ENCODE measurements around the gene MCC. TPM values are rescaled to one million over a fixed set of nuclear protein-coding genes. Genes with fewer than 3 reads are reported as not detected.
A peak's percentile ranks its signal among the peaks of the same experiment; 100 is the strongest.

MCC gene
- polyA plus RNA-seq, 2 of the 4 experiments (the other 2 are of a cell fraction), result 0.09 to 0.10 TPM

GRCh38 chr5:113489299-113489698 lies 1.0 kb upstream of the MCC start:
- 12% methylated on average over 3 of the region's 3 CpGs for WGBS (ENCODE audit: missing lambda C conversion rate)
- Histone ChIP-seq H3K27ac (no peak overlapping the region), H3K4me2 (peak overlapping the region; percentile 73; the same call in 2 of the 3 replicates), H3K4me1 (peaks cover 7% of the 10 kb centered on the region; the same call in 2 of the 3 replicates), H3K9me3 (peaks cover 22% of the 10 kb centered on the region), H3K4me3 (no peak overlapping the region)
- peak; percentile 27 to 32; a peak in 4 of 6 replicates for ATAC-seq
- FAIRE-seq, result no peak
- POLR2A ChIA-PET, result interaction anchor here (1.9 kb wide), 1 partner anchor 25 kb away, joined by 6 read pairs; the partner anchor contains the start of gene YTHDC2
- CTCF ChIA-PET, result interaction anchor here (0.6 to 3.3 kb wide), 5 partner anchors 15 to 1069 kb away, joined by 3 to 11 read pairs (median 4); no protein-coding TSS in a partner anchor
- DNase-seq (ENCODE audit: low read depth in 1 of 2, low spot score in 1 of 2), result peak; percentile 20 to 21
- TF ChIP-seq GATA3 (IDR thresholded peaks at IDR 0.05; ENCODE audit: borderline replicate concordance) (no peak), ZNF302 (CRISPR knock-in tag; IDR thresholded peaks at IDR 0.05) (no peak), FOSL2 (IDR thresholded peaks at IDR 0.05) (0 out of 2 replicates have a peak, but pooled peaks have one; percentile 21), FOSL2 (CRISPR knock-in tag; IDR thresholded peaks at IDR 0.05) (no peak), CEBPB (IDR thresholded peaks at IDR 0.05) (0 out of 4 replicates have a peak, but pooled peaks of 1 of the 2 experiments have one; percentile 15), ZSCAN20 (CRISPR knock-in tag; IDR thresholded peaks at IDR 0.05) (no peak), FOXS1 (CRISPR knock-in tag; IDR thresholded peaks at IDR 0.05) (no peak), POLR2A (IDR thresholded peaks at IDR 0.05; ENCODE audit: low read length) (no peak), SMC3 (IDR thresholded peaks at IDR 0.05) (no peak), HEYL (CRISPR knock-in tag; IDR thresholded peaks at IDR 0.05) (no peak)
- TF ChIP-seq, protein P1, sequence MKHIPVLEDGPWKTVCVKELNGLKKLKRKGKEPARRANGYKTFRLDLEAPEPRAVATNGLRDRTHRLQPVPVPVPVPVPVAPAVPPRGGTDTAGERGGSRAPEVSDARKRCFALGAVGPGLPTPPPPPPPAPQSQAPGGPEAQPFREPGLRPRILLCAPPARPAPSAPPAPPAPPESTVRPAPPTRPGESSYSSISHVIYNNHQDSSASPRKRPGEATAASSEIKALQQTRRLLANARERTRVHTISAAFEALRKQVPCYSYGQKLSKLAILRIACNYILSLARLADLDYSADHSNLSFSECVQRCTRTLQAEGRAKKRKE (CRISPR knock-in tag; IDR thresholded peaks at IDR 0.05; ENCODE audit: low read depth), result no peak

- no peak for TF ChIP-seq MAZ (IDR thresholded peaks at IDR 0.05; ENCODE audit: borderline replicate concordance, low read depth, low read length)
- no peak for TF ChIP-seq EHF (CRISPR knock-in tag; IDR thresholded peaks at IDR 0.05)
- no peak for TF ChIP-seq PBX3 (IDR thresholded peaks at IDR 0.05)
- no peak for TF ChIP-seq HOXB5 (CRISPR knock-in tag; IDR thresholded peaks at IDR 0.05)
- TF ChIP-seq, protein P1 (CRISPR knock-in tag; IDR thresholded peaks at IDR 0.05; ENCODE audit: low read depth), result no peak
- TF ChIP-seq CHD4 (IDR thresholded peaks at IDR 0.05; ENCODE audit: borderline replicate concordance), result no peak
- TF ChIP-seq RARB (CRISPR knock-in tag; IDR thresholded peaks at IDR 0.05), result no peak
- no peak for TF ChIP-seq USF2 (IDR thresholded peaks at IDR 0.05)
- no peak for TF ChIP-seq TFCP2L1 (CRISPR knock-in tag; IDR thresholded peaks at IDR 0.05)
- TF ChIP-seq GATA3 (IDR thresholded peaks at IDR 0.05; ENCODE audit: borderline replicate concordance), result no peak
- TF ChIP-seq ZC3H11A (IDR thresholded peaks at IDR 0.05), result no peak
- TF ChIP-seq JUNB (IDR thresholded peaks at IDR 0.05), result no peak
- TF ChIP-seq, protein P2, sequence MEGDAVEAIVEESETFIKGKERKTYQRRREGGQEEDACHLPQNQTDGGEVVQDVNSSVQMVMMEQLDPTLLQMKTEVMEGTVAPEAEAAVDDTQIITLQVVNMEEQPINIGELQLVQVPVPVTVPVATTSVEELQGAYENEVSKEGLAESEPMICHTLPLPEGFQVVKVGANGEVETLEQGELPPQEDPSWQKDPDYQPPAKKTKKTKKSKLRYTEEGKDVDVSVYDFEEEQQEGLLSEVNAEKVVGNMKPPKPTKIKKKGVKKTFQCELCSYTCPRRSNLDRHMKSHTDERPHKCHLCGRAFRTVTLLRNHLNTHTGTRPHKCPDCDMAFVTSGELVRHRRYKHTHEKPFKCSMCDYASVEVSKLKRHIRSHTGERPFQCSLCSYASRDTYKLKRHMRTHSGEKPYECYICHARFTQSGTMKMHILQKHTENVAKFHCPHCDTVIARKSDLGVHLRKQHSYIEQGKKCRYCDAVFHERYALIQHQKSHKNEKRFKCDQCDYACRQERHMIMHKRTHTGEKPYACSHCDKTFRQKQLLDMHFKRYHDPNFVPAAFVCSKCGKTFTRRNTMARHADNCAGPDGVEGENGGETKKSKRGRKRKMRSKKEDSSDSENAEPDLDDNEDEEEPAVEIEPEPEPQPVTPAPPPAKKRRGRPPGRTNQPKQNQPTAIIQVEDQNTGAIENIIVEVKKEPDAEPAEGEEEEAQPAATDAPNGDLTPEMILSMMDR (IDR thresholded peaks at IDR 0.05), result no peak
- no peak for TF ChIP-seq BHLHE40 (IDR thresholded peaks at IDR 0.05; ENCODE audit: low read depth, low read length)
- TF ChIP-seq MAX (IDR thresholded peaks at IDR 0.05), result no peak
- no peak for TF ChIP-seq KDM1A (IDR thresholded peaks at IDR 0.05; ENCODE audit: low read depth)
- no peak for TF ChIP-seq REST (IDR thresholded peaks at IDR 0.05)
- no peak for TF ChIP-seq HES2 (IDR thresholded peaks at IDR 0.05)
- no peak for TF ChIP-seq HEYL (CRISPR knock-in tag; IDR thresholded peaks at IDR 0.05)
- no peak for TF ChIP-seq FOXS1 (CRISPR knock-in tag; IDR thresholded peaks at IDR 0.05)
- 8% methylated on average over 20 of the region's 20 CpGs for WGBS (ENCODE audit: missing lambda C conversion rate)
- ChIA-PET CTCF (interaction anchor here (0.7 to 3.3 kb wide), 6 partner anchors 16 to 492 kb away, joined by 3 to 11 read pairs (median 5); no protein-coding TSS in a partner anchor), POLR2A (interaction anchor here (1.9 kb wide), 1 partner anchor 25 kb away, joined by 6 read pairs; the partner anchor contains the start of gene YTHDC2)
- peak; percentile 60 to 62 for ATAC-seq
- H3K4me1 ChIP-seq, result peaks cover 7% of the 10 kb centered on the region; the same call in 2 of the 3 replicates
- H3K4me3 ChIP-seq, result peak overlapping the region; percentile 57
- H3K4me2 ChIP-seq, result peak overlapping the region; percentile 73
- H3K9me3 ChIP-seq, result peaks cover 22% of the 10 kb centered on the region
- DNase-seq (ENCODE audit: low read depth in 1 of 2, low spot score in 1 of 2), result peak in 1 of 2 experiments; percentile 6
- no peak for FAIRE-seq
- H3K27ac ChIP-seq, result peak overlapping the region in 1 of 2 experiments; percentile 66; a peak in 4 of 6 replicates
Observed at GRCh38 chr5:113488645-113489184, 462 bp upstream of the MCC start.

Data from A549 (cell line).